H1 (cell line): ENCODE results near the gene PDE4D. TPM values are rescaled to one million over a fixed set of nuclear protein-coding genes. Genes with fewer than 3 reads are reported as not detected.

ENCODE experiments used
- BCL11A ChIP-seq, 2 experiments: IDR thresholded peaks; one replicate each; pipeline ENCODE4 v1.6.1; 2011; ENCODE audit warnings: low read depth in 2 of 2, low read length in 2 of 2, mild to moderate bottlenecking in 2 of 2
- polyA plus RNA-seq, 7 experiments: library from polyadenylated mRNA; depleted of rRNA in 3 of 7; stranded (reverse) in 5 of 7; unstranded in 2 of 7; fragments of >200 nt in 5 of 7; fragments of 200-250 nt in 2 of 7; gene quantifications; 1 replicate in 5 of 7; 2 replicates in 1 of 7; 4 replicates in 1 of 7; pipeline versions ENCODE4 v1.2.1 to v1.2.3, GENCODE V29; 2011 to 2013; ENCODE audit warnings: missing spikeins in 2 of 7, mixed read lengths in 2 of 7
- total RNA-seq: library from RNA; stranded (reverse); fragmentation: NEBNext Ultra II Directional; extraction: Animal tissue kit (Norgen Biotek cat#: 25700); gene quantifications from 2 replicates; pipeline ENCODE4 v1.2.1, GENCODE V29; 2021

The PDE4D gene
- total and polyA plus RNA-seq, 2 of the 8 experiments (the other 6 are each of a cell fraction or from before 2014, with no cell fraction given), result 2.3 to 3.7 TPM

- TF ChIP-seq BCL11A (IDR thresholded peaks at IDR 0.05; ENCODE audit: low read depth in 2 of 2, low read length in 2 of 2), result no peak
These were observed 837.6 kb downstream of the PDE4D start (continued) for GRCh38 chr5:59055745-59056448.
